HEK293 (cell line): Measurements from ENCODE around the gene PTPRN2.

Source experiments
- CTCF ChIA-PET: fragments of 350-600 bp; formaldehyde crosslinking; extraction: SDS; loops from one replicate; lab custom pipeline; 2021; ENCODE audit warnings: antibody characterized with exemption; lab: Yijun Ruan, JAX
- POLR2A ChIA-PET: fragments of 300-600 bp; formaldehyde crosslinking; extraction: SDS; loops from one replicate; lab custom pipeline; 2020; ENCODE audit warnings: antibody characterized with exemption, inconsistent platforms; lab: Yijun Ruan, JAX
- H3K27ac ChIP-seq: fragments of 200-500 bp; sonication (Bioruptor generic); 2 replicates; pipeline ENCODE4 v1.5.1; 2014; ENCODE audit warnings: low read depth, low read length, control low read depth, inconsistent platforms; ENCODE audit errors: extremely low read depth
- H3K36me3 ChIP-seq, 2 experiments: fragments of 200-500 bp in 1 of 2; sonication (Bioruptor generic) in 1 of 2; 1 replicate in 1 of 2; 2 replicates in 1 of 2; pipeline ENCODE4 v1.5.1; 2014 to 2017; ENCODE audit warnings: inconsistent platforms in 2 of 2, low read length in 2 of 2; ENCODE audit not compliant: control insufficient read depth in 2 of 2, insufficient read depth in 1 of 2
- H3K4me1 ChIP-seq: fragments of 200-500 bp; sonication (Bioruptor generic); 2 replicates; pipeline ENCODE4 v1.5.1; 2014; ENCODE audit warnings: mild to moderate bottlenecking, low read length, inconsistent platforms; ENCODE audit not compliant: control insufficient read depth, insufficient read depth
- H3K4me3 ChIP-seq: 2 replicates; pipeline ENCODE4 v1.5.1; 2011; ENCODE audit warnings: low read depth, mild to moderate bottlenecking, control low read depth, low read length, moderate library complexity
- H3K9me3 ChIP-seq: fragments of 200-500 bp; sonication (Bioruptor generic); 2 replicates; pipeline ENCODE4 v1.5.1; 2014; ENCODE audit warnings: low read depth, low read length, inconsistent platforms; ENCODE audit not compliant: control insufficient read depth, insufficient read depth
- GLI2 ChIP-seq: fragments of 450-650 bp; formaldehyde crosslinking; IDR thresholded peaks from 2 replicates; pipeline ENCODE4; 2017; ENCODE audit warnings: missing biosample characterization, missing genetic modification characterization, low read depth, borderline replicate concordance
- INSM2 ChIP-seq: fragments of 450-650 bp; formaldehyde crosslinking; IDR thresholded peaks from 2 replicates; pipeline ENCODE4 v1.5.1; 2016; ENCODE audit warnings: missing biosample characterization, missing genetic modification characterization
- MZF1 ChIP-seq: fragments of 450-650 bp; formaldehyde crosslinking; IDR thresholded peaks from 2 replicates; pipeline ENCODE4 v1.5.1; 2017; ENCODE audit warnings: missing biosample characterization, missing genetic modification characterization, borderline replicate concordance
- OSR2 ChIP-seq: fragments of 450-650 bp; formaldehyde crosslinking; IDR thresholded peaks from 2 replicates; pipeline ENCODE4 v1.5.1; 2016; ENCODE audit warnings: missing biosample characterization, missing genetic modification characterization
- OVOL3 ChIP-seq: fragments of 450-650 bp; formaldehyde crosslinking; IDR thresholded peaks from 2 replicates; pipeline ENCODE4 v1.5.1; 2016; ENCODE audit warnings: missing biosample characterization, missing genetic modification characterization
- PRDM6 ChIP-seq: fragments of 450-650 bp; formaldehyde crosslinking; IDR thresholded peaks from 2 replicates; pipeline ENCODE4 v1.5.1; 2017; ENCODE audit warnings: missing biosample characterization, missing genetic modification characterization
- REST ChIP-seq: fragments of 450-650 bp; formaldehyde crosslinking; IDR thresholded peaks from 2 replicates; pipeline ENCODE4 v1.5.1; 2016; ENCODE audit warnings: missing biosample characterization, missing genetic modification characterization
- TCF7L2 ChIP-seq: IDR thresholded peaks from 2 replicates; pipeline ENCODE4 v1.6.1; 2011; ENCODE audit warnings: low read depth, mild to moderate bottlenecking, inconsistent platforms, low read length, moderate library complexity, borderline replicate concordance
- ZEB2 ChIP-seq: fragments of 450-650 bp; formaldehyde crosslinking; IDR thresholded peaks from 2 replicates; pipeline ENCODE4 v1.5.1; 2016; ENCODE audit warnings: missing biosample characterization, missing genetic modification characterization
- ZNF140 ChIP-seq: fragments of 450-650 bp; formaldehyde crosslinking; IDR thresholded peaks from 2 replicates; pipeline ENCODE4 v1.5.1; 2016; ENCODE audit warnings: missing biosample characterization, missing genetic modification characterization
- ZNF214 ChIP-seq: fragments of 450-650 bp; formaldehyde crosslinking; IDR thresholded peaks from 2 replicates; pipeline ENCODE4 v1.5.1; 2017; ENCODE audit warnings: missing biosample characterization, mild to moderate bottlenecking, missing genetic modification characterization, borderline replicate concordance
- ZNF223 ChIP-seq: fragments of 450-650 bp; formaldehyde crosslinking; IDR thresholded peaks from 2 replicates; pipeline ENCODE4 v1.5.1; 2016; ENCODE audit warnings: missing biosample characterization, missing genetic modification characterization
- ZNF280D ChIP-seq: fragments of 450-650 bp; formaldehyde crosslinking; IDR thresholded peaks from 2 replicates; pipeline ENCODE4 v1.5.1; 2016; ENCODE audit warnings: missing biosample characterization, missing genetic modification characterization
- ZNF362 ChIP-seq: fragments of 450-650 bp; formaldehyde crosslinking; IDR thresholded peaks from 2 replicates; pipeline ENCODE4 v1.5.1; 2016; ENCODE audit warnings: missing biosample characterization, missing genetic modification characterization
- ZNF426 ChIP-seq: fragments of 450-650 bp; formaldehyde crosslinking; IDR thresholded peaks from 2 replicates; pipeline ENCODE4 v1.5.1; 2017; ENCODE audit warnings: missing biosample characterization, missing genetic modification characterization, mild to moderate bottlenecking, inconsistent platforms, moderate library complexity
- ZNF488 ChIP-seq: fragments of 450-650 bp; formaldehyde crosslinking; IDR thresholded peaks from 2 replicates; pipeline ENCODE4 v1.5.1; 2016; ENCODE audit warnings: missing biosample characterization, missing genetic modification characterization
- ZNF571 ChIP-seq: fragments of 450-650 bp; formaldehyde crosslinking; IDR thresholded peaks from 2 replicates; pipeline ENCODE4 v1.5.0; 2017; ENCODE audit warnings: missing biosample characterization, missing genetic modification characterization
- ZNF585B ChIP-seq: fragments of 450-650 bp; formaldehyde crosslinking; IDR thresholded peaks from 2 replicates; pipeline ENCODE4 v1.5.1; 2016; ENCODE audit warnings: missing biosample characterization, missing genetic modification characterization
- ZNF629 ChIP-seq: fragments of 450-650 bp; formaldehyde crosslinking; IDR thresholded peaks from 2 replicates; pipeline ENCODE4 v1.5.1; 2017; ENCODE audit warnings: missing biosample characterization, missing genetic modification characterization
- ZNF707 ChIP-seq: fragments of 450-650 bp; formaldehyde crosslinking; IDR thresholded peaks from 2 replicates; pipeline ENCODE4 v1.5.1; 2016; ENCODE audit warnings: missing biosample characterization, missing genetic modification characterization
- ZNF76 ChIP-seq: fragments of 450-650 bp; formaldehyde crosslinking; IDR thresholded peaks from 2 replicates; pipeline ENCODE4; 2016; ENCODE audit warnings: low read depth, missing biosample characterization, missing genetic modification characterization, borderline replicate concordance
- ZNF791 ChIP-seq: fragments of 450-650 bp; formaldehyde crosslinking; IDR thresholded peaks from 2 replicates; pipeline ENCODE4 v1.5.1; 2016; ENCODE audit warnings: missing biosample characterization, missing genetic modification characterization

PTPRN2 gene

GRCh38 chr7:158546214-158546613 is 41.4 kb downstream of the PTPRN2 start (continued):
- TF ChIP-seq PRDM6 (tag by site-specific recombination) (no peak), OVOL3 (no peak), ZNF585B (tag by site-specific recombination) (no peak), OSR2 (tag by site-specific recombination) (no peak), ZNF76 (tag by site-specific recombination) (no peak), ZNF707 (tag by site-specific recombination) (no peak), INSM2 (tag by site-specific recombination) (no peak), GLI2 (tag by site-specific recombination) (no peak)
- TF ChIP-seq, all 188 proteins: peak for 0

- H3K4me3 ChIP-seq: no peak overlapping the region
- POLR2A ChIA-PET: no interaction called here
- no peaks in the 10 kb centered on the region for H3K36me3 ChIP-seq
- CTCF ChIA-PET: interaction anchor here (0.6 kb wide), 1 partner anchor 1166 kb away, joined by 3 read pairs; no protein-coding TSS in a partner anchor
- no peak overlapping the region for H3K27ac ChIP-seq
- TF ChIP-seq ZNF426: no peak
- no peak for TF ChIP-seq ZNF140
- TF ChIP-seq ZNF223 (tag by site-specific recombination): no peak
- TF ChIP-seq ZNF629 (tag by site-specific recombination): no peak
- TF ChIP-seq ZNF362 (tag by site-specific recombination): no peak
- no peak for TF ChIP-seq ZNF571
- no peak for TF ChIP-seq MZF1 (tag by site-specific recombination)
- TF ChIP-seq ZNF791: no peak
- H3K4me1 ChIP-seq: no peaks in the 10 kb centered on the region
- H3K9me3 ChIP-seq: no peaks in the 10 kb centered on the region
Observed at GRCh38 chr7:158544708-158545107, 42.9 kb downstream of the PTPRN2 start.

GRCh38 chr7:158543840-158544239 is 43.8 kb downstream of the PTPRN2 start:
- H3K9me3 ChIP-seq: no peaks in the 10 kb centered on the region
- no peak overlapping the region for H3K27ac ChIP-seq
- CTCF ChIA-PET: no interaction called here
- H3K4me1 ChIP-seq: no peaks in the 10 kb centered on the region
- H3K36me3 ChIP-seq: no peaks in the 10 kb centered on the region
- H3K4me3 ChIP-seq: no peak overlapping the region
- POLR2A ChIA-PET: no interaction called here
- TF ChIP-seq ZNF214 (tag by site-specific recombination) (no peak), TCF7L2 (no peak), ZNF280D (no peak), ZNF488 (tag by site-specific recombination) (no peak), ZEB2 (tag by site-specific recombination) (no peak), REST (tag by site-specific recombination) (no peak)
